Lung microvascular endothelial cell (primary cell): Measurements from ENCODE around the gene ST8SIA5. TPM values are rescaled to one million over a fixed set of nuclear protein-coding genes. Genes with fewer than 3 reads are reported as not detected.
A peak's percentile ranks its signal among the peaks of the same experiment; 100 is the strongest.

ENCODE experiments used
- DNase-seq, 2 donors: peaks; one replicate each; pipeline versions ENCODE4 v3.0.0 to v3.0.0-alpha.2; 2010; ENCODE audit warnings: low read depth in 2 of 2
- total RNA-seq: library from RNA; depleted of rRNA; stranded (reverse); fragments of >200 nt; gene quantifications from 2 replicates; pipeline ENCODE4 v1.2.1, GENCODE V29; 2014

The ST8SIA5 gene
- total RNA-seq, 1 donor from 2014 or later: not detected

GRCh38 chr18:46748466-46748865 is 8.4 kb downstream of the ST8SIA5 start:
- DNase-seq: no peak

GRCh38 chr18:46740046-46740445 is 16.8 kb downstream of the ST8SIA5 start:
- no peak for DNase-seq

- DNase-seq: no peak
Observed at GRCh38 chr18:46738491-46738890, 18.4 kb downstream of the ST8SIA5 start.

GRCh38 chr18:46736736-46737135 is 20.1 kb downstream of the ST8SIA5 start:
- DNase-seq: no peak

GRCh38 chr18:46736135-46736534 is 20.7 kb downstream of the ST8SIA5 start:
- DNase-seq: no peak

- DNase-seq: no peak
Observed at GRCh38 chr18:46734981-46735380, 21.9 kb downstream of the ST8SIA5 start.

GRCh38 chr18:46733872-46734271 is 23.0 kb downstream of the ST8SIA5 start:
- DNase-seq: no peak

- DNase-seq: no peak
Observed at GRCh38 chr18:46732801-46733200, 24.1 kb downstream of the ST8SIA5 start.

GRCh38 chr18:46732201-46732600 is 24.7 kb downstream of the ST8SIA5 start:
- DNase-seq: no peak

GRCh38 chr18:46731316-46731715 is 25.5 kb downstream of the ST8SIA5 start:
- no peak for DNase-seq

- DNase-seq: no peak
Observed at GRCh38 chr18:46728219-46728930, 28.5 kb downstream of the ST8SIA5 start.

GRCh38 chr18:46727177-46727576 is 29.7 kb downstream of the ST8SIA5 start:
- DNase-seq: no peak

- no peak for DNase-seq
Observed at GRCh38 chr18:46725310-46725709, 31.5 kb downstream of the ST8SIA5 start.

GRCh38 chr18:46723856-46724415 is 32.9 kb downstream of the ST8SIA5 start:
- DNase-seq: no peak

GRCh38 chr18:46722051-46722450 is 34.8 kb downstream of the ST8SIA5 start:
- DNase-seq: no peak

- no peak for DNase-seq
Observed at GRCh38 chr18:46721331-46721730, 35.5 kb downstream of the ST8SIA5 start.

- no peak for DNase-seq
Observed at GRCh38 chr18:46720521-46720920, 36.3 kb downstream of the ST8SIA5 start.

GRCh38 chr18:46720092-46720491 is 36.8 kb downstream of the ST8SIA5 start:
- DNase-seq: no peak

GRCh38 chr18:46719388-46719787 is 37.5 kb downstream of the ST8SIA5 start:
- DNase-seq: peak in 1 of 2 donors; percentile 25

- peak; percentile 62 to 90 for DNase-seq
Observed at GRCh38 chr18:46718501-46719341, 38.1 kb downstream of the ST8SIA5 start.

GRCh38 chr18:46716827-46717226 is 40.0 kb downstream of the ST8SIA5 start:
- DNase-seq: no peak

- DNase-seq: no peak
Observed at GRCh38 chr18:46716336-46716735, 40.5 kb downstream of the ST8SIA5 start.
